ENCODE measurements around the gene HIPK2. TPM values are rescaled to one million over a fixed set of nuclear protein-coding genes. Genes with fewer than 3 reads are reported as not detected.

Gene HIPK2
- total RNA-seq, 3 donors from 2014 or later (not counting 1 experiment from before 2014, with no cell fraction given): 127 to 145 (median 144) TPM

- Histone ChIP-seq H3K4me1 (ENCODE audit: control insufficient read depth, insufficient read depth, low read length) (no peaks in the 10 kb centered on the region), H3K36me3 (ENCODE audit: control insufficient read depth, insufficient read depth, low read length) (peaks cover 4% of the 10 kb centered on the region), H3K9me3 (ENCODE audit: control insufficient read depth, insufficient read depth, low read length) (no peaks in the 10 kb centered on the region), H3K4me3 (ENCODE audit: low read length) (no peak overlapping the region), H3K27me3 (ENCODE audit: control insufficient read depth, insufficient read depth, low read length) (no peaks in the 10 kb centered on the region), H3K27ac (ENCODE audit: low read length) (no peak overlapping the region)
- no peak for TF ChIP-seq CTCF (IDR thresholded peaks at IDR 0.05)
- Mint-ChIP-seq H3K36me3 (no peaks in the 10 kb centered on the region), H3K27me3 (ENCODE audit: low read depth in 2 of 2) (no peaks in the 10 kb centered on the region), H3K9me3 (no peaks in the 10 kb centered on the region), H3K4me3 (no peak overlapping the region), H3K4me1 (peaks cover 57 to 77% of the 10 kb centered on the region in 2 donors), H3K27ac (peak overlapping the region; percentile 47 to 64)
- intact Hi-C loops (cut with micrococcal nuclease): no loop called here
- DNase-seq (no peak), ATAC-seq (no peak)
- 84% methylated on average over 10 of the region's 10 CpGs for WGBS (ENCODE audit: insufficient coverage)
Measured at GRCh38 chr7:139697056-139697455, 80.7 kb downstream of the HIPK2 start.

- DNase-seq (peak in 1 of 2 donors; percentile 31), ATAC-seq (peak in 1 of 3 donors; percentile 45)
- no peak for TF ChIP-seq CTCF (IDR thresholded peaks at IDR 0.05)
- Histone ChIP-seq H3K27ac (ENCODE audit: low read length) (no peak overlapping the region), H3K4me1 (ENCODE audit: control insufficient read depth, insufficient read depth, low read length) (no peaks in the 10 kb centered on the region), H3K9me3 (ENCODE audit: control insufficient read depth, insufficient read depth, low read length) (no peaks in the 10 kb centered on the region), H3K27me3 (ENCODE audit: control insufficient read depth, insufficient read depth, low read length) (no peaks in the 10 kb centered on the region), H3K36me3 (ENCODE audit: control insufficient read depth, insufficient read depth, low read length) (peaks cover 2% of the 10 kb centered on the region), H3K4me3 (ENCODE audit: low read length) (no peak overlapping the region)
- H3K4me3 Mint-ChIP-seq: no peak overlapping the region
- no peaks in the 10 kb centered on the region for H3K9me3 Mint-ChIP-seq
- 58% methylated on average over 4 of the region's 4 CpGs for WGBS (ENCODE audit: insufficient coverage)
- H3K36me3 Mint-ChIP-seq: no peaks in the 10 kb centered on the region
- peaks cover 57 to 73% of the 10 kb centered on the region in 2 donors for H3K4me1 Mint-ChIP-seq
- peak overlapping the region; percentile 47 to 64 for H3K27ac Mint-ChIP-seq
- H3K27me3 Mint-ChIP-seq (ENCODE audit: low read depth in 2 of 2): no peaks in the 10 kb centered on the region
- intact Hi-C loops (cut with micrococcal nuclease): no loop called here
Measured at GRCh38 chr7:139696552-139696951, 81.2 kb downstream of the HIPK2 start.

- no peaks in the 10 kb centered on the region for H3K9me3 ChIP-seq (ENCODE audit: control insufficient read depth, insufficient read depth, low read length)
- ATAC-seq: no peak
- peak overlapping the region; percentile 47 to 64 for H3K27ac Mint-ChIP-seq
Measured at GRCh38 chr7:139695588-139695987, 82.2 kb downstream of the HIPK2 start.

More at GRCh38 chr7:139695588-139695987, 82.2 kb downstream of the HIPK2 start:
- Mint-ChIP-seq H3K36me3 (no peaks in the 10 kb centered on the region), H3K4me1 (peaks cover 55 to 68% of the 10 kb centered on the region in 2 donors), H3K9me3 (no peaks in the 10 kb centered on the region), H3K27me3 (ENCODE audit: low read depth in 2 of 2) (no peaks in the 10 kb centered on the region), H3K4me3 (no peak overlapping the region)
- Histone ChIP-seq H3K27ac (ENCODE audit: low read length) (no peak overlapping the region), H3K27me3 (ENCODE audit: control insufficient read depth, insufficient read depth, low read length) (no peaks in the 10 kb centered on the region), H3K4me1 (ENCODE audit: control insufficient read depth, insufficient read depth, low read length) (no peaks in the 10 kb centered on the region), H3K4me3 (ENCODE audit: low read length) (no peak overlapping the region), H3K36me3 (ENCODE audit: control insufficient read depth, insufficient read depth, low read length) (peaks cover 2% of the 10 kb centered on the region)
- intact Hi-C loops (cut with micrococcal nuclease): no loop called here
- WGBS (ENCODE audit: insufficient coverage): 100% methylated on average over 1 of the region's 1 CpG
- DNase-seq: no peak
- no peak for TF ChIP-seq CTCF (IDR thresholded peaks at IDR 0.05)

All from natural killer cell (primary cell).